Measurements from ENCODE around the gene ITGB6.

Gene ITGB6

GRCh38 chr2:160077912-160078810 is 121.9 kb downstream of the ITGB6 start:
- no peak for DNase-seq

GRCh38 chr2:160076914-160077313 is 123.2 kb downstream of the ITGB6 start:
- no peak for DNase-seq

GRCh38 chr2:160076241-160076640 is 123.8 kb downstream of the ITGB6 start:
- DNase-seq = no peak

GRCh38 chr2:160075171-160075570 is 124.9 kb downstream of the ITGB6 start:
- no peak for DNase-seq

- DNase-seq = no peak
Observed at GRCh38 chr2:160073284-160073888, 126.7 kb downstream of the ITGB6 start.

GRCh38 chr2:160068906-160069305 is 131.2 kb downstream of the ITGB6 start:
- DNase-seq = no peak

- no peak for DNase-seq
Observed at GRCh38 chr2:160064916-160065315, 135.2 kb downstream of the ITGB6 start.

GRCh38 chr2:160063879-160064612 is 136.0 kb downstream of the ITGB6 start:
- DNase-seq = no peak

GRCh38 chr2:160063271-160063670 is 136.8 kb downstream of the ITGB6 start:
- DNase-seq = no peak

GRCh38 chr2:160062292-160063005 is 137.6 kb downstream of the ITGB6 start, which contains the start of gene PLA2R1:
TSS of gene PLA2R1 (minus strand) at chr2:160062615. CDS start at chr2:160062403, 212 bp downstream.
- no peak for DNase-seq

- no peak for DNase-seq
Observed at GRCh38 chr2:160061944-160062291, 138.2 kb downstream of the ITGB6 start.

GRCh38 chr2:160061533-160061932 is 138.5 kb downstream of the ITGB6 start:
- no peak for DNase-seq

GRCh38 chr2:160060297-160060696 is 139.8 kb downstream of the ITGB6 start:
- DNase-seq = no peak

- DNase-seq = no peak
Observed at GRCh38 chr2:160057356-160057755, 142.7 kb downstream of the ITGB6 start.

GRCh38 chr2:160055726-160056108 is 144.4 kb downstream of the ITGB6 start:
- DNase-seq = no peak

GRCh38 chr2:160054984-160055725 is 144.9 kb downstream of the ITGB6 start:
- no peak for DNase-seq

- no peak for DNase-seq
Observed at GRCh38 chr2:160053946-160054345, 146.1 kb downstream of the ITGB6 start.

GRCh38 chr2:160052531-160052930 is 147.5 kb downstream of the ITGB6 start:
- DNase-seq = no peak

- no peak for DNase-seq
Observed at GRCh38 chr2:160051371-160051800, 148.7 kb downstream of the ITGB6 start.

- no peak for DNase-seq
Observed at GRCh38 chr2:160050147-160050546, 149.9 kb downstream of the ITGB6 start.

All from CD4-positive, alpha-beta T cell treated with Interleukin-6 for 4 hours (primary cell).